SU-DHL-6 (cell line): Measurements from ENCODE around the gene LRRTM3.

Experiments
- H2AFZ ChIP-seq: fragments of 200-600 bp; sonication (generic); 2 replicates; pipeline ENCODE4 v1.6.1; 2014; ENCODE audit warnings: low read depth, mild to moderate bottlenecking, moderate library complexity, mixed read lengths, antibody characterized with exemption, low read length; ENCODE audit not compliant: severe bottlenecking
- H3F3A ChIP-seq: fragments of 200-600 bp; shearing (Covaris generic); 2 replicates; pipeline ENCODE4 v1.6.0; 2016; ENCODE audit warnings: antibody characterized with exemption, mild to moderate bottlenecking; ENCODE audit not compliant: insufficient read depth
- H3K27ac ChIP-seq: fragments of 200-600 bp; sonication (generic); 2 replicates; pipeline ENCODE4 v1.5.1; 2016; ENCODE audit warnings: low read depth, mild to moderate bottlenecking, low read length, moderate library complexity, mixed read lengths
- H3K27me3 ChIP-seq: fragments of 200-600 bp; sonication (generic), shearing (Covaris generic); 2 replicates; pipeline ENCODE4 v1.6.0; 2014; ENCODE audit warnings: mild to moderate bottlenecking, low read length
- H3K36me3 ChIP-seq: fragments of 200-600 bp; sonication (generic); 2 replicates; pipeline ENCODE4 v1.6.1; 2014; ENCODE audit warnings: mild to moderate bottlenecking, low read length, mixed read lengths
- H3K4me2 ChIP-seq: fragments of 300-600, 200-600 bp; shearing (Covaris generic), sonication (generic); 2 replicates; pipeline ENCODE4 v1.6.0; 2014; ENCODE audit warnings: low read length, low read depth, mild to moderate bottlenecking; ENCODE audit not compliant: poor library complexity, severe bottlenecking
- H3K4me3 ChIP-seq: fragments of 200-600 bp; sonication (generic); 2 replicates; pipeline ENCODE4 v1.5.1; 2014; ENCODE audit warnings: antibody characterized with exemption, low read length, mild to moderate bottlenecking, mixed read lengths; ENCODE audit not compliant: insufficient read depth, poor library complexity, severe bottlenecking
- H3K79me2 ChIP-seq: fragments of 200-600 bp; sonication (generic); 2 replicates; pipeline ENCODE4 v1.6.1; 2014; ENCODE audit warnings: mild to moderate bottlenecking, low read length, moderate library complexity; ENCODE audit not compliant: insufficient read depth
- H3K9ac ChIP-seq: fragments of 200-600 bp; sonication (generic); 2 replicates; pipeline ENCODE4 v1.7.0; 2014; ENCODE audit warnings: mild to moderate bottlenecking, low read length
- H3K9me2 ChIP-seq: fragments of 200-600 bp; sonication (generic); replicated peaks from 2 replicates; pipeline ENCODE4 v1.6.1; 2014; ENCODE audit warnings: low read length; ENCODE audit not compliant: insufficient read depth
- H3K9me3 ChIP-seq: fragments of 200-600 bp; sonication (generic); 2 replicates; pipeline ENCODE4 v1.6.1; 2014; ENCODE audit warnings: low read length, mixed read lengths; ENCODE audit not compliant: insufficient read depth
- H4K20me1 ChIP-seq: fragments of 200-600 bp; sonication (generic); 2 replicates; pipeline ENCODE4 v1.6.1; 2014; ENCODE audit warnings: low read depth, mild to moderate bottlenecking, antibody characterized with exemption, low read length, moderate library complexity, mixed read lengths
- EZH2phosphoT487 ChIP-seq: fragments of 200-600 bp; sonication (generic), shearing (Covaris generic); conservative IDR thresholded peaks from 2 replicates; pipeline ENCODE4 v1.6.1; 2018; ENCODE audit warnings: mild to moderate bottlenecking, antibody characterized with exemption, low read length, moderate library complexity, mixed read lengths
- TF ChIP-seq, protein P1 (sequence below): fragments of 200-600 bp; sonication (generic); IDR thresholded peaks from one replicate; pipeline ENCODE4 v1.5.1; 2017; ENCODE audit warnings: antibody characterized with exemption, mild to moderate bottlenecking, low read length, moderate library complexity; ENCODE audit not compliant: insufficient read depth, poor library complexity, severe bottlenecking

LRRTM3 gene

DNA sequence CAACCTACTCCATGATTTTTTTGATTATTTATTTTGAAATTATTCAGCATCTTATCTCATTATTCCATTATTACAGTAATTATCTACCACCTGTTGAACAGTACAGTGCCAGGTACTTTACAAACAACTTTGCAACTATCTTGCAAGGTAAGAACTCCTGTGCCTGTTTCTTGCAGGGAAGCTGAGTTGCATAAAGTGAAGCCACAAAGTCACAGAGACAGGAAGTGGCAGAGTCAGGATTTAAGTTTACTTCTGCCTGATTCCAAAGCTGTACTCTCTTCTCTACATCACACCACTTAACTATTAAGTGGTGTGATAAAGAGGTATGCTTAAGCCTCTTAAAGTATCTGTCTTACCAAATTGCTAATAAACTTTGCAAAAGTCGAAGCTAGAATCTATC is 80.1 kb downstream of the LRRTM3 start:
- H3K27ac ChIP-seq: no peak overlapping the region
- H3K9ac ChIP-seq: no peak overlapping the region
- no peaks in the 10 kb centered on the region; the same call in 1 of the 2 replicates for H3K27me3 ChIP-seq
- H4K20me1 ChIP-seq: no peaks in the 10 kb centered on the region
- no peak overlapping the region for H3K4me2 ChIP-seq
- no peaks in the 10 kb centered on the region for H3K79me2 ChIP-seq
- no peaks in the 10 kb centered on the region for H3F3A ChIP-seq
- no peaks in the 10 kb centered on the region for H3K36me3 ChIP-seq
- no peaks in the 10 kb centered on the region for H3K9me2 ChIP-seq
- H3K9me3 ChIP-seq: no peaks in the 10 kb centered on the region
- no peak overlapping the region for H2AFZ ChIP-seq
- TF ChIP-seq EZH2phosphoT487: no peak
- TF ChIP-seq, protein P1, sequence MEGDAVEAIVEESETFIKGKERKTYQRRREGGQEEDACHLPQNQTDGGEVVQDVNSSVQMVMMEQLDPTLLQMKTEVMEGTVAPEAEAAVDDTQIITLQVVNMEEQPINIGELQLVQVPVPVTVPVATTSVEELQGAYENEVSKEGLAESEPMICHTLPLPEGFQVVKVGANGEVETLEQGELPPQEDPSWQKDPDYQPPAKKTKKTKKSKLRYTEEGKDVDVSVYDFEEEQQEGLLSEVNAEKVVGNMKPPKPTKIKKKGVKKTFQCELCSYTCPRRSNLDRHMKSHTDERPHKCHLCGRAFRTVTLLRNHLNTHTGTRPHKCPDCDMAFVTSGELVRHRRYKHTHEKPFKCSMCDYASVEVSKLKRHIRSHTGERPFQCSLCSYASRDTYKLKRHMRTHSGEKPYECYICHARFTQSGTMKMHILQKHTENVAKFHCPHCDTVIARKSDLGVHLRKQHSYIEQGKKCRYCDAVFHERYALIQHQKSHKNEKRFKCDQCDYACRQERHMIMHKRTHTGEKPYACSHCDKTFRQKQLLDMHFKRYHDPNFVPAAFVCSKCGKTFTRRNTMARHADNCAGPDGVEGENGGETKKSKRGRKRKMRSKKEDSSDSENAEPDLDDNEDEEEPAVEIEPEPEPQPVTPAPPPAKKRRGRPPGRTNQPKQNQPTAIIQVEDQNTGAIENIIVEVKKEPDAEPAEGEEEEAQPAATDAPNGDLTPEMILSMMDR: no peak
- H3K4me3 ChIP-seq: no peak overlapping the region

DNA sequence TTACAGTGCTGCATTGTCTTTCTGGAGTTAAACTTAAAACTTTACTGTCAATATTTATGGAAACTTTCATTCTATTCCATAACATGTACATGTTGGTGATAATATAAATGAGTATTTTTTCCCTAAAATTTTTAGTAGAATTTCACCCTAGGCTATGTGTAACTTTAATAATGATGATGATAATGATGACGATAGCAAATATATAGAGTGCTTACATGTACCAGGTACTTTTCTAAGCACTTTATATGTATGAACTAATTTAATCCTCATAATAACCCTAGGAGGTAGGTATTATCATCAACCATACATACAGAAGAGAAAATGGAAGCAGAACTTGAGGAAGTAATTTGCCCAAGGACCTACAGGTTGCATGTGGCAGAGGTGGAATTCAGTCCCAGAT is 85.6 kb downstream of the LRRTM3 start:
- no peak overlapping the region for H3K4me2 ChIP-seq
- no peaks in the 10 kb centered on the region for H4K20me1 ChIP-seq
- H3K36me3 ChIP-seq: no peaks in the 10 kb centered on the region
- no peaks in the 10 kb centered on the region for H3K79me2 ChIP-seq
- H3K9me3 ChIP-seq: no peaks in the 10 kb centered on the region
- H3K4me3 ChIP-seq: no peak overlapping the region
- no peak overlapping the region for H3K9ac ChIP-seq
- TF ChIP-seq, protein P1: no peak
- TF ChIP-seq EZH2phosphoT487: no peak
- H3F3A ChIP-seq: no peaks in the 10 kb centered on the region
- H2AFZ ChIP-seq: no peak overlapping the region
- H3K9me2 ChIP-seq: no peaks in the 10 kb centered on the region
- H3K27me3 ChIP-seq: no peaks in the 10 kb centered on the region; the same call in 1 of the 2 replicates
- no peak overlapping the region for H3K27ac ChIP-seq

DNA sequence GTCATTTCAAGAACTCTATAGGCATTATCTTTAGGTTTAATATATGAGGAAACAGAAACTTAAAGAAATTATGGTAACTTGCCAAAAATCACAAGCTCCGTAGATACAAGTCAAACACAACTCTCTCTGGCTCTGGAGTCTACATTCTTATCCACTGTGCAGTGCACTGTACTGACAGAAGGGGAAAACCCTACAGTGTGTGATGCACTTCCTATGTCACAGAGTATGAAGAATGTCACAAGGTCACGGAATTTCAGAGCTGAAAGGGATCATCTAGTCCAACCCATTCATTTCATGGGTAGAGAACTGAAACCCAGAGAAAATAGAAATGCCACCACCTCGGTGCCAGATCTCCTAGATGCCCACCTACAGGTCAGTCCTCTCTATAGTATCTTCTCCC is 86.1 kb downstream of the LRRTM3 start:
- no peaks in the 10 kb centered on the region for H3K36me3 ChIP-seq
- no peaks in the 10 kb centered on the region for H3K9me2 ChIP-seq
- TF ChIP-seq, protein P1: no peak
- TF ChIP-seq EZH2phosphoT487: no peak
- H4K20me1 ChIP-seq: no peaks in the 10 kb centered on the region
- H3K27me3 ChIP-seq: no peaks in the 10 kb centered on the region; the same call in 1 of the 2 replicates
- no peaks in the 10 kb centered on the region for H3K9me3 ChIP-seq
- no peak overlapping the region for H3K9ac ChIP-seq
- no peak overlapping the region for H3K4me3 ChIP-seq
- no peaks in the 10 kb centered on the region for H3K79me2 ChIP-seq
- H3K27ac ChIP-seq: no peak overlapping the region
- no peak overlapping the region for H3K4me2 ChIP-seq
- H2AFZ ChIP-seq: no peak overlapping the region
- no peaks in the 10 kb centered on the region for H3F3A ChIP-seq
